Kidney tubule cell (primary cell): ENCODE data around the gene DHX8.
A peak's percentile ranks its signal among the peaks of the same experiment; 100 is the strongest.
"Not testable (repeated sequence)": the region's sequence is repeated elsewhere in the genome, so short reads cannot be mapped to it uniquely, and the experiment has no call there.

Source experiments
- DNase-seq: peaks from one replicate; pipeline ENCODE4 v3.0.0-alpha.2; 2018; ENCODE audit warnings: low spot score

DHX8 gene

GRCh38 chr17:43461185-43461584, 22.6 kb upstream of the DHX8 start:
- DNase-seq, result no peak

- not testable (repeated sequence) for DNase-seq
Observed at GRCh38 chr17:43462569-43462968, 21.2 kb upstream of the DHX8 start.

- DNase-seq, result no peak
Observed at GRCh38 chr17:43463241-43463640, 20.5 kb upstream of the DHX8 start.

GRCh38 chr17:43464046-43464445, 19.7 kb upstream of the DHX8 start:
- DNase-seq, result no peak

DNA sequence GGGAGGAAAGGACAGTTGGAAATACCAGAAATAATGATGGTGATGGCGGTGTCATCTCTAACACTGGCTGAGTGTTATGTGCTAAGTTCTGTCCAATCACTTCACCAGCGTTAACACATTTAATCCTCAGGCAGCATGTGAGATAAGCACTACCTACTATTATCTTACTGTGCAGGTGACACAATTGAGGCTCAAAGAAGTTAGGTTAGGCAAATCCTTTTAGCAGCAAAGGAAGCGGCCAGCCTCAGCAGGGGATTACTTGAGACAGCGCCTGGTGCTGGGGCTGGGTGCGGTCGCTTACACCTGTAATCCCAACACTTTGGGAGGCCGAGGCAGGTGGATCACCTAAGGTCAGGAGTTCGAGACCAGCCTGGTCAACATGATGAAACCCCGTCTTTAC, 18.7 kb upstream of the DHX8 start:
- DNase-seq, result no peak

- peak; percentile 86 for DNase-seq
Observed at GRCh38 chr17:43467981-43468581, 15.7 kb upstream of the DHX8 start.

GRCh38 chr17:43468691-43469139, 15.1 kb upstream of the DHX8 start:
- DNase-seq, result peak; percentile 89

DNA sequence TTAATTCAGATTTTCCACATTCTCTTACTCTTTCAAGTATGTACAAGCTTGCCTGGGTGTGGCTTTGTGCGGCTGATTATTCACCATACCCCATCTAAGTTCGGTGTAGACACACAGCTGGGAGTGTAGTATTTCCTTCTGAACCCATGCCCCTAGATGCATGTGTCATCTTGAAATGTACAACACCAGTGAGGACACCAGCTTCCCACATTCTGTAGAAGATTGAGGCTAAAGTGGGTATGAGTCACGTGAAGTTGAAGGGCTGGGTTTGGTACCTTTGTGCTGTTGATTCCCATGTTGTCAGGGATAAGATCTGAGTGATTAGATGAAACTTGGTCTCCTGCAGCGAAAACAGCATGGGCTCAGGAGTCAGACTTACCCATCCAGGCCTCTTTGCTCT, 14.6 kb upstream of the DHX8 start:
- peak; percentile 95 for DNase-seq

GRCh38 chr17:43471585-43472160, 12.1 kb upstream of the DHX8 start:
- DNase-seq, result no peak

- no peak for DNase-seq
Observed at GRCh38 chr17:43475494-43476089, 8.2 kb upstream of the DHX8 start.

GRCh38 chr17:43476306-43476705, 7.5 kb upstream of the DHX8 start:
- DNase-seq, result not testable (repeated sequence)

DNA sequence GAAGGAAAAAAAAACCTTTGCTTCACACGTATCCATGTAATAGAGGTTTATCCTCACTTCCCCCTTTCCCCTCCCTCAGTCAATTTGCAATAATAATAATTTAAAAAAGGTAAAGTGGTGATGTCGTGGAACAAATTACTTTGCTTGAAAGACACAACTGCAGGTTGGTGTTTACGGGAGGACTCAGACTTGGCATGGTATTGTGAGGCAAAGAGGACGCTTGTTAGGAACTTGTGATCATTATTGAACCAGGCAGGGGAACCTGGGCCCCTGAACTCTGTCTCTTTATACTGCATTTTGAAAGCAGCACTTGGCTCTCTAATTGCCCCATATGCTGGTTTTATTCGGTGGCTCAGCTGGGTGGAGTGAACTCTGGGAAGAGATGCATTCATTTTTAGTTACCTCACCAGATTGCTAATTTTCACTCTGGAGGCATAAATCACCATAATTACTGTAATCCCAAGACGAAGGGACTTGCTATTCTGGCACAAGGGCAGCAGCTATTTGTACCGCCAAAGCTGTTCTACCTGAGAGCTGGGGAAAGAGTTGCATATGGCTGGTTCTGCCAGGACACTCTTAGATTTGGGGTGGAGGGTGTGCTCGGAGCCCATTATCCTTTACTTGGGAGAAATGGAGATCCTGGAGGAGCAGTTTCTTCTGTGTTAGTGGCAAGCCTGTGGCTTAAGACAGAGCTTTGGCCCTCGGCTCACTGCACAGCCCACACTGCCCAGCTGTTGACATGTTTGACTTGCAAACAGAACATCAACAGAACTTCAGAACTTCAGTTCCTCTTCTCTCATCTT, 5.7 kb upstream of the DHX8 start:
- DNase-seq, result no peak

- no peak for DNase-seq
Observed at GRCh38 chr17:43479948-43480347, 3.8 kb upstream of the DHX8 start.

GRCh38 chr17:43482103-43483012, 1.4 kb upstream of the DHX8 start:
- DNase-seq, result no peak

- DNase-seq, result no peak
Observed at GRCh38 chr17:43490621-43491020, 6.8 kb downstream of the DHX8 start.

DNA sequence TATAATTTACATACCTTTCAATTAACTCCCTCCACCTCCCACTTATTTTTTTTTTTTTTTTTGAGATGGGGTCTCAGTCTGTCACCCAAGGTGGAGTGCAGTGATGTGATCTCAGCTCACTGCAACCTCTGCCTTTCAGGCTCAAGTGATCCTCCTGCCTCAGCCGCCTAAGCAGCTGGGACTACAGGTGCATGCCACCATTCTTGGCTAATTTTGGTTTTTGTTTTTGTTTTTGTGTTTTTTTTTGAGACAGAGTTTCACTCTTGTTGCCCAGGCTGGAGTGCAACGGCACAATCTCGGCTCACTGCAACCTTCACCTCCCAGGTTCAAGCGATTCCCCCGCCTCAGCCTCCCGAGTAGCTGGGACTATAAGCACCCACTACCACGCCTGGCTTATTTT, 25.7 kb downstream of the DHX8 start:
- DNase-seq, result not testable (repeated sequence)

GRCh38 chr17:43511199-43511598, 27.4 kb downstream of the DHX8 start:
- DNase-seq, result not testable (repeated sequence)

GRCh38 chr17:43515656-43516055, 31.9 kb downstream of the DHX8 start:
- DNase-seq, result no peak

GRCh38 chr17:43517161-43517560, 33.4 kb downstream of the DHX8 start:
- no peak for DNase-seq

GRCh38 chr17:43517615-43518386, 34.0 kb downstream of the DHX8 start:
- peak; percentile 10 for DNase-seq

- no peak for DNase-seq
Observed at GRCh38 chr17:43521389-43521788, 37.6 kb downstream of the DHX8 start.
